Hepatocyte (in vitro differentiated cells): ENCODE data around the gene TNFSF4. TPM values are rescaled to one million over a fixed set of nuclear protein-coding genes. Genes with fewer than 3 reads are reported as not detected.
"Not testable (repeated sequence)": the region's sequence is repeated elsewhere in the genome, so short reads cannot be mapped to it uniquely, and the experiment has no call there.

Experiments
- DNase-seq: peaks from one replicate; pipeline ENCODE4 v3.0.0-alpha.2; 2016; ENCODE audit warnings: low spot score
- H2AFZ ChIP-seq: fragments of 200-600 bp; sonication (generic); 2 replicates; pipeline ENCODE4 v1.6.0; 2016; ENCODE audit warnings: antibody characterized with exemption, mild to moderate bottlenecking
- H3K27ac ChIP-seq: fragments of 200-600 bp; sonication (generic); 2 replicates; pipeline ENCODE4 v1.5.1; 2016; ENCODE audit warnings: mild to moderate bottlenecking
- H3K27me3 ChIP-seq: fragments of 200-600 bp; sonication (generic); 2 replicates; pipeline ENCODE4 v1.6.1; 2016
- H3K36me3 ChIP-seq: fragments of 200-600 bp; sonication (generic); replicated peaks from 2 replicates; pipeline ENCODE4 v1.5.1; 2016; ENCODE audit warnings: low read depth; ENCODE audit not compliant: insufficient read depth
- H3K4me1 ChIP-seq: fragments of 200-600 bp; sonication (generic); 2 replicates; pipeline ENCODE4 v1.5.1; 2016; ENCODE audit warnings: mild to moderate bottlenecking, moderate library complexity; ENCODE audit not compliant: insufficient read depth
- H3K4me2 ChIP-seq: fragments of 200-600 bp; sonication (generic); 2 replicates; pipeline ENCODE4 v1.6.0; 2016
- H3K4me3 ChIP-seq: fragments of 200-600 bp; sonication (generic); 2 replicates; pipeline ENCODE4 v1.5.1; 2016; ENCODE audit warnings: mild to moderate bottlenecking
- H3K79me2 ChIP-seq: fragments of 200-600 bp; sonication (generic); 2 replicates; pipeline ENCODE4 v1.6.0; 2017; ENCODE audit warnings: mild to moderate bottlenecking
- H3K9me2 ChIP-seq: fragments of 200-600 bp; sonication (generic); replicated peaks from 2 replicates; pipeline ENCODE4 v1.6.0; 2017; ENCODE audit warnings: mild to moderate bottlenecking; ENCODE audit not compliant: insufficient read depth
- H3K9me3 ChIP-seq: fragments of 200-600 bp; sonication (generic); 2 replicates; pipeline ENCODE4 v1.5.1; 2016; ENCODE audit warnings: low read depth, mild to moderate bottlenecking
- H4K20me1 ChIP-seq: fragments of 200-600 bp; sonication (generic); 2 replicates; pipeline ENCODE4 v1.6.0; 2016; ENCODE audit warnings: mild to moderate bottlenecking; ENCODE audit not compliant: insufficient read depth, poor library complexity, severe bottlenecking
- EZH2 ChIP-seq: fragments of 200-600 bp; sonication (generic); IDR thresholded peaks from 2 replicates; pipeline ENCODE4 v1.6.1; 2016; ENCODE audit warnings: antibody characterized with exemption, mild to moderate bottlenecking, borderline replicate concordance
- EZH2phosphoT487 ChIP-seq: fragments of 200-600 bp; sonication (generic); IDR thresholded peaks from one replicate; pipeline ENCODE4 v1.6.1; 2018; ENCODE audit warnings: antibody characterized with exemption, mild to moderate bottlenecking, low read depth, moderate library complexity; ENCODE audit not compliant: unreplicated experiment, severe bottlenecking
- WGBS: methylation state at CpG from one replicate; pipeline ENCODE4 v1.1.6; 2016; ENCODE audit warnings: low lambda C conversion rate; ENCODE audit errors: missing lambda C conversion rate; 5-methylcytosine and 5-hydroxymethylcytosine counted together
- polyA plus RNA-seq: library from polyadenylated mRNA; unstranded; fragments of >200 nt; fragmentation: Nextera tagmentation; extraction: Ambion mirVana; gene quantifications from 2 replicates; pipeline ENCODE4 v1.2.1, GENCODE V29; 2016
- total RNA-seq: library from RNA; depleted of rRNA; stranded (reverse); fragments of >200 nt; gene quantifications from 2 replicates; pipeline ENCODE4 v1.2.3, GENCODE V29; 2014
- TF ChIP-seq, protein P1 (sequence below): fragments of 200-600 bp; sonication (generic); IDR thresholded peaks from 2 replicates; pipeline ENCODE4 v1.5.1; 2016; ENCODE audit warnings: antibody characterized with exemption, mild to moderate bottlenecking; ENCODE audit not compliant: poor library complexity

TNFSF4 gene
- total and polyA plus RNA-seq, 2 experiments from 2014 or later = 0.80 to 3.9 TPM

DNA sequence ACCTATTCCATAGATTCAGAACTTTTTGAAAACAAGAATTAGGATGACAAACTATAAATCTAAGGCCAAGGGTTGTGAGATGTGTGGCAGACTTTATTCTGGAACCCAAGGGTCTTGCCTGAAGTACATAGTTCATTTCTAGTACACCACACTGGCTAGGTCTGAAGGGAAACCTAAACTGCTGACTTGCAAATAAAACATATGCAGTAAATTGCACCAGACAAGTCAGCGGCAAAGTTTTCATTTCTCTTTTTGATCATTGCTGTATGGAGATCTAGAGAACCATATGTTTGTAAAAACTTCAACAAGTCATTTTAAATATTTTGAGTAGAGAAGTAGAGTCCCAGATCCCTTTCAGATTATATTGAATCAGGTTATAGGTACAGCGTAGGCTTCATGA is 43.9 kb downstream of the TNFSF4 start:
- H3K4me2 ChIP-seq = no peak overlapping the region
- no peak overlapping the region for H3K27ac ChIP-seq
- 95% methylated on average over 2 of the region's 2 CpGs for WGBS
- no peaks in the 10 kb centered on the region for H3K9me2 ChIP-seq
- H3K36me3 ChIP-seq = no peaks in the 10 kb centered on the region
- H3K79me2 ChIP-seq = no peaks in the 10 kb centered on the region
- H3K9me3 ChIP-seq = no peaks in the 10 kb centered on the region
- TF ChIP-seq EZH2phosphoT487 (no peak), EZH2 (no peak)
- TF ChIP-seq, protein P1, sequence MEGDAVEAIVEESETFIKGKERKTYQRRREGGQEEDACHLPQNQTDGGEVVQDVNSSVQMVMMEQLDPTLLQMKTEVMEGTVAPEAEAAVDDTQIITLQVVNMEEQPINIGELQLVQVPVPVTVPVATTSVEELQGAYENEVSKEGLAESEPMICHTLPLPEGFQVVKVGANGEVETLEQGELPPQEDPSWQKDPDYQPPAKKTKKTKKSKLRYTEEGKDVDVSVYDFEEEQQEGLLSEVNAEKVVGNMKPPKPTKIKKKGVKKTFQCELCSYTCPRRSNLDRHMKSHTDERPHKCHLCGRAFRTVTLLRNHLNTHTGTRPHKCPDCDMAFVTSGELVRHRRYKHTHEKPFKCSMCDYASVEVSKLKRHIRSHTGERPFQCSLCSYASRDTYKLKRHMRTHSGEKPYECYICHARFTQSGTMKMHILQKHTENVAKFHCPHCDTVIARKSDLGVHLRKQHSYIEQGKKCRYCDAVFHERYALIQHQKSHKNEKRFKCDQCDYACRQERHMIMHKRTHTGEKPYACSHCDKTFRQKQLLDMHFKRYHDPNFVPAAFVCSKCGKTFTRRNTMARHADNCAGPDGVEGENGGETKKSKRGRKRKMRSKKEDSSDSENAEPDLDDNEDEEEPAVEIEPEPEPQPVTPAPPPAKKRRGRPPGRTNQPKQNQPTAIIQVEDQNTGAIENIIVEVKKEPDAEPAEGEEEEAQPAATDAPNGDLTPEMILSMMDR = no peak
- H2AFZ ChIP-seq = no peak overlapping the region
- no peak overlapping the region for H3K4me3 ChIP-seq
- no peaks in the 10 kb centered on the region for H4K20me1 ChIP-seq
- H3K27me3 ChIP-seq = no peaks in the 10 kb centered on the region
- peaks cover 3% of the 10 kb centered on the region for H3K4me1 ChIP-seq
- DNase-seq = no peak

DNA sequence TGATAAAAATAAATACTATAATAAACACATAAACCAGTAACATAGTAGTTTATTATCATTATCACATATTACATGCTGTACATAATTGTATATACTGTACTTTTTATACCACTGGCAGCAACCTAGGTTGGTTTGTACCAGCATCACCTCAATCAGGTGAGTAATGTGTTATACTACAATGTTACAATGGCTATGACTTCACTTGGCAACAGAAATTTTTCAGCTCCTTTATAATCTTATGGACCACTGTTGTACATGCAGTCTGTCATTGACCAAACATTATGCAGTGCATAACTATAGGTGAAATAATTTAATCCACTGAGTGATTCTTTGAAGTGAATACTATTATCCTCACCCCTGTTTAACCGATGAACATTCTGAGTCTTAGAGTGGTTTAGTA is 44.5 kb downstream of the TNFSF4 start:
- H3K27ac ChIP-seq = no peak overlapping the region
- H3K4me3 ChIP-seq = no peak overlapping the region
- 93% methylated on average over 1 of the region's 1 CpG for WGBS
- no peaks in the 10 kb centered on the region for H3K79me2 ChIP-seq
- H3K9me2 ChIP-seq = no peaks in the 10 kb centered on the region
- no peaks in the 10 kb centered on the region for H4K20me1 ChIP-seq
- H3K4me2 ChIP-seq = no peak overlapping the region
- TF ChIP-seq EZH2 (no peak), EZH2phosphoT487 (no peak)
- H3K4me1 ChIP-seq = peaks cover 3% of the 10 kb centered on the region
- H3K9me3 ChIP-seq = no peaks in the 10 kb centered on the region
- no peak overlapping the region for H2AFZ ChIP-seq
- no peak for DNase-seq
- no peaks in the 10 kb centered on the region for H3K36me3 ChIP-seq
- no peaks in the 10 kb centered on the region for H3K27me3 ChIP-seq

DNA sequence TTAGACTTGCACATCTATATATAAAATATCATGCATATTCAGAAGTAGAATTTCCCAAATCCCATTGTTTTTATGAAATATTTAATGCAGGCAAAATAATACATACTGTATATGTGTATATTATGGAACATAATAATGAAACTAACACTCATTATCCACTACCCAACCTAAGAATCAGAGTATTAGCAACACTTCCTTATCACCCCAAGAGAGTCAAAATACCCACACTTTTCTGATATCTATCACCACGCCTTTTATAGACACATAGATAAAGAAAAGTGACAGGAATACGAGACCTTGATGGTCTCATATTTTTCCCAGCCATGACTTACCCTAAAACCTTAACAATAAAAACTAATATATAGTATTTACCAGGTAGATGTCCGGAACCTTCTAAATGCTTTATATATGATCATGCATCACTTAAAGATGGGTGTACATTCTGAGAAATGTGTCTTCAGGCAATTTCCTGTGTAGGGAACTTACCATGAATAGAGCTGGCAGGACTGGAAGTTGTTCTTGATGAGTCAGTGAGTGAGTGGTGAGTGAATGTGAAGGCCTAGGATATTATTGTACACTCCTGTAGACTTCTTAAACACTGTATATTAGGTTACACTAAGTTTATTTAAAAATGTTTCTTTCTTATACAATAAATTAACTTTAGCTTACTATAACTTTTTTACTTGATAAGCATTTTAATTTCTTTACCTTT is 45.5 kb downstream of the TNFSF4 start:
- no peaks in the 10 kb centered on the region for H3K36me3 ChIP-seq
- H3K4me2 ChIP-seq = no peak overlapping the region
- H3K4me3 ChIP-seq = no peak overlapping the region
- no peak overlapping the region for H3K27ac ChIP-seq
- WGBS = 89% methylated on average over 3 of the region's 3 CpGs
- DNase-seq = no peak
- TF ChIP-seq, protein P1 = no peak
- TF ChIP-seq EZH2phosphoT487 = no peak
- no peak for TF ChIP-seq EZH2
- H3K79me2 ChIP-seq = no peaks in the 10 kb centered on the region
- no peaks in the 10 kb centered on the region for H3K9me2 ChIP-seq
- peaks cover 3% of the 10 kb centered on the region for H3K4me1 ChIP-seq
- no peaks in the 10 kb centered on the region for H4K20me1 ChIP-seq
- no peak overlapping the region for H2AFZ ChIP-seq
- H3K27me3 ChIP-seq = no peaks in the 10 kb centered on the region
- no peaks in the 10 kb centered on the region for H3K9me3 ChIP-seq

DNA sequence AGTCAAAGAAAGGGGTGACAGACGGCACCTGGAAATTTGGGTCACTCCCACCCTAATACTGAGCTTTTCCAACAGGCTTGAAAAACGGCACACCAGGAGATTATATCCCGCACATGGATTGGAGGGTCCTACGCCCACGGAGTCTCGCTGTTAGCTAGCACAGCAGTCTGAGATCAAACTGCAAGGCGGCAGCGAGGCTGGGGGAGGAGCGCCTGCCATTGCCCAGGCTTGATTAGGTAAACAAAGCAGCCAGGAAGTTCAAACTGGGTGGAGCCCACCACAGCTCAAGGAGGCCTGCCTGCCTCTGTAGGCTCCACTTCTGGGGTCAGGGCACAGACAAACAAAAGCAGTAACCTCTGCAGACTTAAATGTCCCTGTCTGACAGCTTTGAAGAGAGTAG is 53.2 kb downstream of the TNFSF4 start:
- H3K27ac ChIP-seq, H3K36me3 ChIP-seq, H3K9me3 ChIP-seq, H3K4me1 ChIP-seq, H3K4me2 ChIP-seq, H4K20me1 ChIP-seq, H3K27me3 ChIP-seq, H3K4me3 ChIP-seq, DNase-seq, H2AFZ ChIP-seq, H3K9me2 ChIP-seq, H3K79me2 ChIP-seq: not testable (repeated sequence)
- 88% methylated on average over 9 of the region's 9 CpGs for WGBS
